Measurements from ENCODE around the gene SORCS2. TPM values are rescaled to one million over a fixed set of nuclear protein-coding genes. Genes with fewer than 3 reads are reported as not detected.

SORCS2 gene
- total RNA-seq, 1 donor from 2014 or later, result 10.9 TPM

GRCh38 chr4:7757501-7758471 is 565.4 kb downstream of the SORCS2 start:
- no peaks in the 10 kb centered on the region for H3K4me1 Mint-ChIP-seq (ENCODE audit: low read depth)
- peaks cover 15% of the 10 kb centered on the region for H3K36me3 Mint-ChIP-seq (ENCODE audit: low read depth)
- peak overlapping the region; percentile 57 for H3K27ac Mint-ChIP-seq (ENCODE audit: unreplicated experiment)
- TF ChIP-seq CTCF (IDR thresholded peaks at IDR 0.05), result no peak
- H3K27me3 Mint-ChIP-seq (ENCODE audit: low read depth), result no peaks in the 10 kb centered on the region
- no peak overlapping the region for H3K4me3 Mint-ChIP-seq (ENCODE audit: unreplicated experiment)
- no peaks in the 10 kb centered on the region for H3K9me3 Mint-ChIP-seq (ENCODE audit: low read depth)
- DNase-seq (ENCODE audit: low spot score), result peak; percentile 49

GRCh38 chr4:7758476-7758875 is 566.1 kb downstream of the SORCS2 start:
- no peak overlapping the region for H3K27ac Mint-ChIP-seq (ENCODE audit: unreplicated experiment)
- no peak overlapping the region for H3K4me3 Mint-ChIP-seq (ENCODE audit: unreplicated experiment)
- TF ChIP-seq CTCF (IDR thresholded peaks at IDR 0.05), result no peak
- peak; percentile 36 for DNase-seq (ENCODE audit: low spot score)
- no peaks in the 10 kb centered on the region for H3K27me3 Mint-ChIP-seq (ENCODE audit: low read depth)
- peaks cover 17% of the 10 kb centered on the region for H3K36me3 Mint-ChIP-seq (ENCODE audit: low read depth)
- no peaks in the 10 kb centered on the region for H3K4me1 Mint-ChIP-seq (ENCODE audit: low read depth)
- no peaks in the 10 kb centered on the region for H3K9me3 Mint-ChIP-seq (ENCODE audit: low read depth)

- peaks cover 18% of the 10 kb centered on the region for H3K36me3 Mint-ChIP-seq (ENCODE audit: low read depth)
- no peak for DNase-seq (ENCODE audit: low spot score)
- H3K4me1 Mint-ChIP-seq (ENCODE audit: low read depth), result peaks cover 6% of the 10 kb centered on the region
- no peak for TF ChIP-seq CTCF (IDR thresholded peaks at IDR 0.05)
- no peaks in the 10 kb centered on the region for H3K27me3 Mint-ChIP-seq (ENCODE audit: low read depth)
- H3K4me3 Mint-ChIP-seq (ENCODE audit: unreplicated experiment), result no peak overlapping the region
- no peak overlapping the region for H3K27ac Mint-ChIP-seq (ENCODE audit: unreplicated experiment)
- H3K9me3 Mint-ChIP-seq (ENCODE audit: low read depth), result no peaks in the 10 kb centered on the region
Observed at GRCh38 chr4:7759216-7759615, 566.9 kb downstream of the SORCS2 start.

- TF ChIP-seq CTCF (IDR thresholded peaks at IDR 0.05), result no peak
- peak; percentile 84 for DNase-seq (ENCODE audit: low spot score)
- Mint-ChIP-seq H3K27ac (ENCODE audit: unreplicated experiment) (no peak overlapping the region), H3K4me1 (ENCODE audit: low read depth) (peaks cover 8% of the 10 kb centered on the region), H3K36me3 (ENCODE audit: low read depth) (peaks cover 18% of the 10 kb centered on the region), H3K4me3 (ENCODE audit: unreplicated experiment) (no peak overlapping the region), H3K27me3 (ENCODE audit: low read depth) (no peaks in the 10 kb centered on the region), H3K9me3 (ENCODE audit: low read depth) (no peaks in the 10 kb centered on the region)
Observed at GRCh38 chr4:7759635-7760034, 567.3 kb downstream of the SORCS2 start.

GRCh38 chr4:7760228-7760627 is 567.9 kb downstream of the SORCS2 start:
- H3K9me3 Mint-ChIP-seq (ENCODE audit: low read depth), result no peaks in the 10 kb centered on the region
- H3K27me3 Mint-ChIP-seq (ENCODE audit: low read depth), result no peaks in the 10 kb centered on the region
- TF ChIP-seq CTCF (IDR thresholded peaks at IDR 0.05), result no peak
- H3K4me3 Mint-ChIP-seq (ENCODE audit: unreplicated experiment), result no peak overlapping the region
- H3K36me3 Mint-ChIP-seq (ENCODE audit: low read depth), result peaks cover 20% of the 10 kb centered on the region
- DNase-seq (ENCODE audit: low spot score), result peak; percentile 78
- no peak overlapping the region for H3K27ac Mint-ChIP-seq (ENCODE audit: unreplicated experiment)
- peaks cover 8% of the 10 kb centered on the region for H3K4me1 Mint-ChIP-seq (ENCODE audit: low read depth)

Measured in chondrocyte (in vitro differentiated cells).